SK-N-MC (cell line): Measurements from ENCODE around the gene CSF2RB.

ENCODE experiments used
- EZH2 ChIP-seq: fragments of 200-600 bp; sonication (generic); IDR thresholded peaks from one replicate; pipeline ENCODE4 v1.6.1; 2017; ENCODE audit warnings: antibody characterized with exemption
- POLR2AphosphoS5 ChIP-seq: IDR thresholded peaks from 2 replicates; pipeline ENCODE4 v1.6.1; 2012; ENCODE audit warnings: mild to moderate bottlenecking, low read depth, low read length, borderline replicate concordance

- TF ChIP-seq EZH2 = no peak
- no peak for TF ChIP-seq POLR2AphosphoS5
Observed at GRCh38 chr22:36935313-36935610, 21.8 kb downstream of the CSF2RB start.
